NCI-H748 treated with DMSO at 0.1 percent for 48 hours (cell line): ENCODE data around the gene TM4SF4.

ENCODE experiments used
- DNase-seq: peaks from one replicate; lab custom pipeline; 2025; lab: John Stamatoyannopoulos, UW

The TM4SF4 gene

GRCh38 chr3:149548669-149549065, 74.2 kb downstream of the TM4SF4 start:
- no peak for DNase-seq

- DNase-seq, result no peak
Observed at GRCh38 chr3:149551500-149551899, 77.0 kb downstream of the TM4SF4 start.

GRCh38 chr3:149552700-149553099, 78.2 kb downstream of the TM4SF4 start:
- DNase-seq, result no peak
